ENCODE data around the gene MSH5.
"Not testable (repeated sequence)": the region's sequence is repeated elsewhere in the genome, so short reads cannot be mapped to it uniquely, and the experiment has no call there.

Gene MSH5

GRCh38 chr6:31705931-31706330, 33.9 kb upstream of the MSH5 start:
- DNase-seq: no peak
- Mint-ChIP-seq H3K4me3 (no peak overlapping the region), H3K27ac (no peak overlapping the region), H3K9me3 (no peaks in the 10 kb centered on the region), H3K36me3 (peaks cover 7% of the 10 kb centered on the region), H3K27me3 (peaks cover 29% of the 10 kb centered on the region), H3K4me1 (peaks cover 29% of the 10 kb centered on the region)
- CTCF ChIA-PET: interaction anchor here (0.7 kb wide), 1 partner anchor 28 kb away, joined by 4 read pairs; no protein-coding TSS in a partner anchor

GRCh38 chr6:31706599-31706998, 33.2 kb upstream of the MSH5 start, which contains the start of gene LY6G6F:
TSS of gene LY6G6F (plus strand) at chr6:31706866. CDS start at chr6:31706907, 41 bp downstream.
- Mint-ChIP-seq H3K4me1 (peaks cover 29% of the 10 kb centered on the region), H3K9me3 (no peaks in the 10 kb centered on the region), H3K27ac (no peak within 1 kb of the TSS), H3K36me3 (peaks cover 4% of the 10 kb centered on the region), H3K4me3 (no peak within 1 kb of the TSS), H3K27me3 (peaks cover 34% of the 10 kb centered on the region)
- DNase-seq: no peak
- CTCF ChIA-PET: no interaction called here

DNA sequence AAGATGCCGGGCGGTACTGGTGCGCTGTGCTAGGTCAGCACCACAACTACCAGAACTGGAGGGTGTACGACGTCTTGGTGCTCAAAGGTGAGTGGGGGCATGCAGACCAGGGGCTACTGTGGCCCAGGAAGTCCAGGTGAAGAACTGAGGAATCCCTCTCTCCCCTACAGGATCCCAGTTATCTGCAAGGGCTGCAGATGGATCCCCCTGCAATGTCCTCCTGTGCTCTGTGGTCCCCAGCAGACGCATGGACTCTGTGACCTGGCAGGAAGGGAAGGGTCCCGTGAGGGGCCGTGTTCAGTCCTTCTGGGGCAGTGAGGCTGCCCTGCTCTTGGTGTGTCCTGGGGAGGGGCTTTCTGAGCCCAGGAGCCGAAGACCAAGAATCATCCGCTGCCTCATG, 32.1 kb upstream of the MSH5 start:
- CTCF ChIA-PET: no interaction called here
- no peaks in the 10 kb centered on the region for H3K9me3 Mint-ChIP-seq
- no peak overlapping the region for H3K4me3 Mint-ChIP-seq
- peaks cover 45% of the 10 kb centered on the region for H3K27me3 Mint-ChIP-seq
- no peak for DNase-seq
- H3K27ac Mint-ChIP-seq: no peak overlapping the region
- peaks cover 29% of the 10 kb centered on the region for H3K4me1 Mint-ChIP-seq
- no peaks in the 10 kb centered on the region for H3K36me3 Mint-ChIP-seq

GRCh38 chr6:31708224-31708623, 31.6 kb upstream of the MSH5 start:
- no peak for DNase-seq
- H3K27me3 Mint-ChIP-seq: peaks cover 50% of the 10 kb centered on the region
- peaks cover 29% of the 10 kb centered on the region for H3K4me1 Mint-ChIP-seq
- H3K9me3 Mint-ChIP-seq: no peaks in the 10 kb centered on the region
- no peak overlapping the region for H3K4me3 Mint-ChIP-seq
- H3K36me3 Mint-ChIP-seq: no peaks in the 10 kb centered on the region
- CTCF ChIA-PET: no interaction called here
- H3K27ac Mint-ChIP-seq: no peak overlapping the region

GRCh38 chr6:31709157-31709556, 30.6 kb upstream of the MSH5 start:
- H3K36me3 Mint-ChIP-seq, CTCF ChIA-PET, H3K9me3 Mint-ChIP-seq, DNase-seq, H3K4me3 Mint-ChIP-seq, H3K27ac Mint-ChIP-seq: not testable (repeated sequence)
- peaks cover 59% of the 10 kb centered on the region for H3K27me3 Mint-ChIP-seq
- peaks cover 24% of the 10 kb centered on the region for H3K4me1 Mint-ChIP-seq

- CTCF ChIA-PET: interaction anchor here (1.4 to 1.8 kb wide), 2 partner anchors 19 to 81 kb away, joined by 4 to 5 read pairs; no protein-coding TSS in a partner anchor
Measured at GRCh38 chr6:31710523-31711219, 29.1 kb upstream of the MSH5 start.

DNA sequence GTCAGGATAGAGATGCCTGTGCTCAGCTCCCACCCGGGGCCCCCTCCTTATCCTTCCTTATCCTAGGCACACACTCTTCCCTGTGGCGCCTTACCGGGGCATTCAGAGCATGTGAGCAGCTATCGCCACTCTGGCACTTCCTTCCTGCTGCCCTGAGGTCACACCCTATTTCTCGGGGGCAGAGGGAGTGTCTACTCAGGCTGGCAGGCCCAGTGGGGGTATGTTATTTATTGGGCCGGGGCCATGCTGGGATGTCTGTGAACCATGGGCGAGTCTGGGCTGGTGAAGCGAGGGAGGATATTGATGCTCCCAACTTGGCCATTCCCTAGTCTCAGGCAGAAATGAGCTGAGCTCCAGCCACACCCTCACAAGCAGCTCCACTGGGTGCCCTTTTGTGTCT, 28.6 kb upstream of the MSH5 start:
- no peak for DNase-seq
- no peak overlapping the region for H3K4me3 Mint-ChIP-seq
- CTCF ChIA-PET: interaction anchor here (1.4 to 1.8 kb wide), 2 partner anchors 19 to 80 kb away, joined by 4 to 5 read pairs; no protein-coding TSS in a partner anchor
- no peaks in the 10 kb centered on the region for H3K36me3 Mint-ChIP-seq
- H3K27me3 Mint-ChIP-seq: peaks cover 66% of the 10 kb centered on the region
- peaks cover 27% of the 10 kb centered on the region for H3K4me1 Mint-ChIP-seq
- peak overlapping the region; percentile 58 for H3K27ac Mint-ChIP-seq
- H3K9me3 Mint-ChIP-seq: no peaks in the 10 kb centered on the region

More at GRCh38 chr6:31710523-31711219, 29.1 kb upstream of the MSH5 start:
- Mint-ChIP-seq H3K4me3 (no peak overlapping the region), H3K27me3 (peaks cover 67% of the 10 kb centered on the region), H3K27ac (no peak overlapping the region), H3K4me1 (peaks cover 27% of the 10 kb centered on the region), H3K9me3 (no peaks in the 10 kb centered on the region), H3K36me3 (no peaks in the 10 kb centered on the region)
- no peak for DNase-seq

DNA sequence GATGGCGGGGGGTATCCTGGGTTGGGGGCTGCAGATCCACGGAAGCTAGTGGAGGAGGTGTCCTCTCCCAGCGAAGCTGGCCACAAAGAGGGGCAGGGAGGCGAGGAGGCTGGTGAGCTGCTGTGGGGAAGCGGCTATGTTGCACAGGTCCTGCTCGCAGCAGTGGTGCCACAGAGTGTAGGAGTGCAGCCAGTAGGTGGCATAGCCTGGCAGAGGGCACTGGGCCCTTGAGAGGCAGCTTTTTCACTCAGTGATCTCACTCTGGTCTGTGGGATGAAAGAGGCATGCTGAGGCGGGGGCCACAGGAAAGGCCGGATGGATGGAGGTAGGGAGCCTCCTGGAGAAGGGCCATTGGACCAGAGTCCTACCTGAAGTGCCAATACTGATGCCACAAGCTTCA, 27.5 kb upstream of the MSH5 start:
- CTCF ChIA-PET: interaction anchor here (1.4 kb wide), 1 partner anchor 79 kb away, joined by 5 read pairs; no protein-coding TSS in a partner anchor
- H3K4me3 Mint-ChIP-seq: no peak overlapping the region
- H3K27ac Mint-ChIP-seq: peak overlapping the region; percentile 75
- no peaks in the 10 kb centered on the region for H3K9me3 Mint-ChIP-seq
- peaks cover 57% of the 10 kb centered on the region for H3K27me3 Mint-ChIP-seq
- H3K4me1 Mint-ChIP-seq: peaks cover 27% of the 10 kb centered on the region
- H3K36me3 Mint-ChIP-seq: no peaks in the 10 kb centered on the region
- DNase-seq: peak; percentile 45

GRCh38 chr6:31713465-31713864, 26.3 kb upstream of the MSH5 start:
- no peaks in the 10 kb centered on the region for H3K36me3 Mint-ChIP-seq
- CTCF ChIA-PET: no interaction called here
- no peaks in the 10 kb centered on the region for H3K9me3 Mint-ChIP-seq
- H3K4me1 Mint-ChIP-seq: peaks cover 27% of the 10 kb centered on the region
- H3K27ac Mint-ChIP-seq: no peak overlapping the region
- H3K4me3 Mint-ChIP-seq: no peak overlapping the region
- no peak for DNase-seq
- peaks cover 56% of the 10 kb centered on the region for H3K27me3 Mint-ChIP-seq

DNA sequence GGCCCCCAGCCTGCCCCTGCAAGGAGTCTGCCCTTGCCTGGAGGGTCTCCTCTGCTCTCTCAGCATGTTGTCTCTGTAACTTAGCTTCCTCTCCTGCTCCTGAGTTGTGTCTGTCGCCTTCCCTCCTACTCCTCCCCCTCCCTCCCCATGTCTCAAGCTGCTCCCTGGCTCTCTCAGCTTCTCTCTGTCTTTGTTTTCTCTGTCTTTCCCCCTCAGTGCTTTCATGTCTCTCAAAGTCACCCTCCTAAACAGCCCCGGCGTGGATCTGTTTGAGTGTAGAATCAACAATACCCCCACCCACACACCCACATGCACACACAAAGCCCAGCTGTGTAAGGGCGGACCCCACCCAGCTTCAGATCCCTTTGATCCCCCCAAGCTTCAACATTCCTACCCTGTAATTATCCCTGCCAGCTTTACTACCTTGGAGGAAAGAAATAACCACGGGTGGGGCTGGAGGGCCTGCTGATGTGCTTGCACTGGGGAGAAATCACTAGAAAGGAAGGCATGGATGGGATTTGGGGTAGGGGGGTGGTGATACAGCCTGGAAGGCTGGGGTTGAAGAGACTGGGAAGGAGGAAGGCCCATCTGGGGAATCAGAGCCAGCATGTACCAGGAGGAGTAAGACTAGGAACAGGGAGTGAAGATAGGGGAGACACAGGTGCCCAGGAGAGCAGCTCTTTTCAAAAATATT, 25.7 kb upstream of the MSH5 start:
- CTCF ChIA-PET: no interaction called here
- Mint-ChIP-seq H3K36me3 (no peaks in the 10 kb centered on the region), H3K4me3 (no peak overlapping the region)

GRCh38 chr6:31715022-31715958, 24.5 kb upstream of the MSH5 start, which contains the start of gene LY6G6D:
TSS of gene LY6G6D (plus strand) at chr6:31715348. CDS start at chr6:31715356, 8 bp downstream.
- Mint-ChIP-seq H3K27ac (no peak within 1 kb of the TSS), H3K9me3 (no peaks in the 10 kb centered on the region), H3K36me3 (no peaks in the 10 kb centered on the region), H3K4me3 (no peak within 1 kb of the TSS), H3K4me1 (peaks cover 26% of the 10 kb centered on the region), H3K27me3 (peaks cover 56% of the 10 kb centered on the region)
- CTCF ChIA-PET: no interaction called here
- DNase-seq: no peak

More for the DNA sequence above, 25.7 kb upstream of the MSH5 start:
- Mint-ChIP-seq H3K9me3 (no peaks in the 10 kb centered on the region), H3K4me1 (peaks cover 27% of the 10 kb centered on the region), H3K27me3 (peaks cover 56% of the 10 kb centered on the region), H3K27ac (no peak overlapping the region)
- DNase-seq: no peak

DNA sequence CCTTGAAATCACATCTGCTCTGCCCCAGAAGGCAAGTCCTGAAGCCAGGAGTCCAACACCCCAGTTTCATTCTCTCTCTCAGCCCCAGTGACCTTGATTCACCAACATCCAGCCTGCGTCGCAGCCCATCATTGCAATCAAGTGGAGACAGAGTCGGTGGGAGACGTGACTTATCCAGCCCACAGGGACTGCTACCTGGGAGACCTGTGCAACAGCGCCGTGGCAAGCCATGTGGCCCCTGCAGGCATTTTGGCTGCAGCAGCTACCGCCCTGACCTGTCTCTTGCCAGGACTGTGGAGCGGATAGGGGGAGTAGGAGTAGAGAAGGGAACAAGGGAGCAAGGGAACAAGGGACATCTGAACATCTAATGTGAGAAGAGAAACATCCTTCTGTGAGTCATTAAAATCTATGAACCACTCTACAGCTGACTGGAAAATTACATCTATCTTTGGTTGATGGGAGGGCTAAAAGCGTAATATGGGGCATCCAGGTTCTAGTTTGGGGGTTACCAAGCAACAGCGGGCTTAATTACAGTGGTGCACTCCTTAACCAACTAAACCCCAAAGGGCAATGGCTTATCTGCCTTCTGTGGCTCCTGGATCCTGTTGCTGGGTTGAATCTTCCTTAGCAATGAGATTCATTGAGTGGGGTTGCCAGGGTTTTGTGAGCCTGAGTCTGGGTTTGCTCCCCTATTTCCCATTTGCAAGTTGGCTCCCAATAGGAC, 22.1 kb upstream of the MSH5 start:
- DNase-seq: no peak
- H3K27ac Mint-ChIP-seq: peak overlapping the region; percentile 50
- no peaks in the 10 kb centered on the region for H3K9me3 Mint-ChIP-seq
- CTCF ChIA-PET: no interaction called here
- peaks cover 7% of the 10 kb centered on the region for H3K4me1 Mint-ChIP-seq
- no peak overlapping the region for H3K4me3 Mint-ChIP-seq
- no peaks in the 10 kb centered on the region for H3K36me3 Mint-ChIP-seq
- peaks cover 52% of the 10 kb centered on the region for H3K27me3 Mint-ChIP-seq

DNA sequence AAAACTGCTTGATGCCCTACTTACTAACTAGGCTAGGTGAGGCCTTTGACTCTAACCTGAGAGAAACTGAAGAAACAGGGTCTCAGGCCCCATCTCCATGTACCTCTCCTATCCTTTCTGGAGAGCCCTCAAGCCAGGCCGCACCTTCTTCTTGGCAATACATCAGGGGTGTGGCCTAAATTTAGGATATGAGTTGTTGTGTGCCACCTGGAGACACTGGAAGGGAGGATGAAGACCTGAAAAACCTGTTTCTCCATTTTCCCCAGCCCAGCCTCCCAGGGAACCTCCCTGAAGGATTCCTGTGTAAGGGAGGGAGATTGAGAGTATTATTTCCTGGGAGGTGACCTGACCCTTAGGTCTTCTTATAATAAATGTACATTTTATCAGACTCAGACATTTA, 21.5 kb upstream of the MSH5 start:
- Mint-ChIP-seq H3K4me3 (no peak overlapping the region), H3K4me1 (peaks cover 9% of the 10 kb centered on the region), H3K27ac (no peak overlapping the region), H3K27me3 (peaks cover 46% of the 10 kb centered on the region), H3K9me3 (no peaks in the 10 kb centered on the region), H3K36me3 (no peaks in the 10 kb centered on the region)
- CTCF ChIA-PET: no interaction called here
- DNase-seq: no peak

Measured in activated naive CD4-positive, alpha-beta T cell treated with anti-CD3 and anti-CD28 coated beads, Interleukin-2, amount 10 ng/mL, durations not matched to agents 7 days and 5 days (primary cell).